Measurements from ENCODE around the gene ALK.

DNA sequence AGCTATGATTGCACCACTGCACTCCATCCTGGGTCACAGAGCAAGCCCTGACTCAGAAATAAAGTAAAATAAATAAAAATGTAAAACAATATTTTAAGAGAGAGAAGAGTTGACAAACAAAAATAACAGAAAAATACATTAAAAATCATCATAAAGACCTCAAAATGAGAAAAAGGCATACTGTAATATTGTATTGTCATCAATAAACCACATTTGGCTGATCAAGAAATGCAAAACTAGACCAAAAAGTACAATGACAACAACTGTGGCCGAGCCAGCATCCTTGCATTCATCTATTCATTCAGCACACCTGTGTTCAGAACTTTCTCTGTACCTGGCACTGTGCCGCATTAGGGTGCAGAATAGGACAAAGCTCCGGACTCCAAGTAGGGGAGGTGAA, 121.8 kb downstream of the ALK start:
- TF ChIP-seq YY1 (IDR thresholded peaks at IDR 0.05; ENCODE audit: low read depth) (no peak), POLR2AphosphoS5 (IDR thresholded peaks at IDR 0.05; ENCODE audit: low read depth, low read length) (no peak)
